Activated T-helper 1 cell treated with anti-CD3 and anti-CD28 coated beads, Interleukin-12 subunit alpha, Interleukin-12 subunit beta, Interleukin-2, Interleukin-4 antibody, amounts not matched to agents 30 ng/mL and 10 ng/mL and 1 ng/mL, durations not matched to agents 14 hours and 24 hours and 36 hours (primary cell): ENCODE measurements around the gene SRRM3. TPM values are rescaled to one million over a fixed set of nuclear protein-coding genes. Genes with fewer than 3 reads are reported as not detected.
"Not testable (repeated sequence)": the region's sequence is repeated elsewhere in the genome, so short reads cannot be mapped to it uniquely, and the experiment has no call there.

ENCODE experiments used
- DNase-seq: peaks from one replicate; pipeline ENCODE4 v3.0.0; 2021; ENCODE audit warnings: low spot score
- H3K27ac Mint-ChIP-seq: one replicate; pipeline ENCODE4 v1.8.0; 2021; ENCODE audit warnings: mild to moderate bottlenecking, mixed read lengths
- H3K27me3 Mint-ChIP-seq: one replicate; pipeline ENCODE4 v1.8.0; 2022; ENCODE audit warnings: mild to moderate bottlenecking, moderate library complexity, mixed read lengths; ENCODE audit not compliant: insufficient read depth
- H3K36me3 Mint-ChIP-seq: one replicate; pipeline ENCODE4 v1.8.0; 2021; ENCODE audit warnings: low read depth, mixed read lengths
- H3K4me1 Mint-ChIP-seq: one replicate; pipeline ENCODE4 v1.8.0; 2021; ENCODE audit warnings: low read depth, mixed read lengths
- H3K4me3 Mint-ChIP-seq: one replicate; pipeline ENCODE4 v1.8.0; 2021; ENCODE audit warnings: mild to moderate bottlenecking, moderate library complexity, mixed read lengths
- H3K9me3 Mint-ChIP-seq: one replicate; pipeline ENCODE4 v1.8.0; 2021; ENCODE audit warnings: mixed read lengths
- intact Hi-C: fragments of 100-400 bp; cut with micrococcal nuclease; formaldehyde crosslinking; loops from one replicate; pipeline ENCODE4 v1.15.1; 2024
- total RNA-seq: library from RNA; stranded (reverse); gene quantifications from 2 replicates; pipeline ENCODE4 v1.2.3, GENCODE V29; 2022

SRRM3 gene
- total RNA-seq, 1 donor from 2014 or later, result not detected

DNA sequence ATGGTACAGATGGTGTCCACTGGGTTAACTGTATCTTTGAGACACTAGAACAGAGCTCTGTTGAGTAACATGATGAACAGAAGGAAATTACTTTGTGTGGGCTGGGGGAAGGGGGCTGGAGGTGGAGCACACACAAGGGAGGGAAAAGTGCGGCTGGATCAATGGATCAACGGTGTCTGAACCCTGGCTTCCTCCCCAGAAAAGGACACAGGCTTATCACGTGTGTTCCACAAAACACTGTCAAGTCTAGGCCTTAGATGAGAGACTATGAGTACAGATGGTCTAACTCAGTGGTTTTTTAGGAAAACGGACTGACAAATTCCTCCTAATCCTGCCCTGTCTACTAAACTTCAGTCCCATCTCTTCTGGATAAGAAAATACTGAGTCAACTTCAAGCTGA, 128.6 kb downstream of the SRRM3 start:
- DNase-seq, result no peak
- H3K27me3 Mint-ChIP-seq, result no peaks in the 10 kb centered on the region
- intact Hi-C loops, result no loop called here
- H3K36me3 Mint-ChIP-seq, result peaks cover 34% of the 10 kb centered on the region
- H3K9me3 Mint-ChIP-seq, result no peaks in the 10 kb centered on the region
- H3K4me3 Mint-ChIP-seq, result no peak overlapping the region
- peaks cover 42% of the 10 kb centered on the region for H3K4me1 Mint-ChIP-seq
- H3K27ac Mint-ChIP-seq, result no peak overlapping the region

DNA sequence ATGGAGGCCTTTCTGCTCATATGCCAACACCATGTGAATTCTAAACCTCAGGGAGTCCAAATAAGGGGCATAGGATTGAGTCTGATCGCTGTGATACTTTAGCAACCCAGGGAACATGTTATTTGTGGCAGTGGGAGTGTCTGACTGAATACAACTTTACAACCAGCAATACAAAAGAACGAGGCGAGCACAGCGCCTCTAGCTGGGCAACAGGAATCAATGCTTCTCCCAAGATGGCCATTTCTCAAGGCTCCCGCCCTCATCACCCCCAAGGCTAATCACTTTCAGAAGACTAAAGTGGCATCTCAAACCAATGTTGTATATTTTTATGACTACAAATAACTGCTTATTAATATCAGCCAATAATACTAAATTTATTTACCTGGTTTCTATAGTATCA, 129.0 kb downstream of the SRRM3 start:
- peaks cover 34% of the 10 kb centered on the region for H3K36me3 Mint-ChIP-seq
- intact Hi-C loops, result no loop called here
- no peak overlapping the region for H3K4me3 Mint-ChIP-seq
- H3K9me3 Mint-ChIP-seq, result no peaks in the 10 kb centered on the region
- H3K27me3 Mint-ChIP-seq, result no peaks in the 10 kb centered on the region
- no peak for DNase-seq
- peaks cover 42% of the 10 kb centered on the region for H3K4me1 Mint-ChIP-seq
- H3K27ac Mint-ChIP-seq, result no peak overlapping the region

DNA sequence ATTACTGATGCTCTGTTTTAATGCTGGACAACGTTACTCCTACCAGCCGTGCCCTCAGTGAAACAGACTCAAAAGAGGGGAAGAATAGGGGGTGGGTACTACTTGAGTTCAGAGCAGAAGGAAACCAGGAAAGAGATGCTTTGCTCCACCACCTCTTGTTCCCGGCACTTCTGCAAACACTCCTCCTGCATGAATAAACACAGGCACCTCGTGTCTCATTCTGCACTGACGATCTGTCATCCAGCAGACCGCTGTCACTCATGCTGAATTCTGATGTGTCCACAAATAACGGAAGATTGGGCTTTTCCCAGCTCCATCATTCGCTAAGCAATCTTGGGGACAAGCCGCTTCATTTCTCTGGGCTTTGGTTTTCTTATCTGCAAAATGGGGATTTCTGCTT, 130.4 kb downstream of the SRRM3 start:
- peaks cover 39% of the 10 kb centered on the region for H3K4me1 Mint-ChIP-seq
- H3K27ac Mint-ChIP-seq, result no peak overlapping the region
- H3K36me3 Mint-ChIP-seq, result peaks cover 27% of the 10 kb centered on the region
- no peaks in the 10 kb centered on the region for H3K9me3 Mint-ChIP-seq
- H3K4me3 Mint-ChIP-seq, result no peak overlapping the region
- intact Hi-C loops, result no loop called here
- no peaks in the 10 kb centered on the region for H3K27me3 Mint-ChIP-seq
- no peak for DNase-seq

DNA sequence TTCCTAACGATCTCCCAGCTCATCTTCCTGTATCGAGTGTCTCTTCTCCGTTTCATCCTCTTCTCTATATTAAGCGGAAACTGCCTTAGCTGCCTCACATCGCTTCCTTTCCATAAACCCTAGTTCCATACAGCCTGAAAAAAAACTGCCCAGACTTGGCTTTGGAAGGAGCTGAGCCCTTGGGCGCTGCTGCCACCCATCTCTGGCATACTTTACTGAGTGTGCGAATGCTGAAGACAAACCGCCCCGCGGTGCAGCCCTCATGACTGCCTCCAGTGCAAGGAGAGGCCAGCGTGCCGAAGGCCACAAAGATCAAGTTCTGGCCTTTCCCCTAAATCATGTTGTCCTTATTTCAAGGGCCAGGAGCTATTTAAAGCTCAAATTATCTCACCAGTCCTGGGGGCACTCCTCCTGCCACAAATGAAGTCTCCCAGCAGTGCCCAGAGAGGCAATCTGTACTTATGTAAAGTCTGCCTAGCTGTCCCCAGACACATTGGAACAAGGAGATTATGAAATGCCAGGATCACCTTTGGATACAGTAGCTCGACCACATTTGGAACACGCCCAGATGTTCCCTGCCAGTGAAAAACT, 131.9 kb downstream of the SRRM3 start:
- intact Hi-C loops, result no loop called here
- H3K9me3 Mint-ChIP-seq, result no peaks in the 10 kb centered on the region
- peaks cover 36% of the 10 kb centered on the region for H3K4me1 Mint-ChIP-seq
- DNase-seq, result no peak
- H3K27me3 Mint-ChIP-seq, result no peaks in the 10 kb centered on the region
- no peak overlapping the region for H3K4me3 Mint-ChIP-seq
- peak overlapping the region; percentile 2 for H3K27ac Mint-ChIP-seq
- H3K36me3 Mint-ChIP-seq, result peaks cover 27% of the 10 kb centered on the region

DNA sequence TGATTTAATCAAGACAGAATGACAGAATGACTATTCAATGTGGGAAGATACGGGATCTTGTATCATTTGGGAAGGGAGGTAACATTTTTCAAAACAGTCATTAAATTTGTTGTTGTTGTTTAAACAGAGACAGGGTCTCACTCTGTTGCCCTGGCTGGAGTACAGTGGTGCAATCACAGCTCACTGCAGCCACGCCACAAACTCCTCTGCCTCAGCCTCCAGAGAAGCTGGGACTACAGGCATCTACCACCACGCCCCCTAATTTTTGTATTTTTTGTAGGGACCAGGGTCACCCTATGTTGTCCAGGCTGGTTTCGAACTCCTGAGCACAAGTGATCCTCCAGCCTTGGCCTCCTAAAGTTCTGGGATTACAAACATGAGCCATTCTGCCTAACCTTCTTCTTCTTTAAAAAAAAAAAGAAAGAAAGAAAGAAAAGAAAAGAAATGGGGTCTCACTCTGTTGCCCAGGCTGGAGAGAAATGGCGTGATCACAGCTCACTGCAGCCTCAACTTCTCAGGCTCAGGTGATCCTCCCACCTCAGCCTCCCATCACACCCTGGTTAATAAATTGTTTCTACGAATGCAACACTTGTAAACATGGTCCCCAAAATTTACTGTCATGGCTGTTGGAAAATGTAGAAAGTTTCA, 132.7 kb downstream of the SRRM3 start:
- Mint-ChIP-seq H3K4me1 (peaks cover 34% of the 10 kb centered on the region), H3K4me3 (no peak overlapping the region), H3K36me3 (peaks cover 21% of the 10 kb centered on the region), H3K9me3 (no peaks in the 10 kb centered on the region), H3K27ac (no peak overlapping the region), H3K27me3 (no peaks in the 10 kb centered on the region)
- intact Hi-C loops, result no loop called here
- no peak for DNase-seq

DNA sequence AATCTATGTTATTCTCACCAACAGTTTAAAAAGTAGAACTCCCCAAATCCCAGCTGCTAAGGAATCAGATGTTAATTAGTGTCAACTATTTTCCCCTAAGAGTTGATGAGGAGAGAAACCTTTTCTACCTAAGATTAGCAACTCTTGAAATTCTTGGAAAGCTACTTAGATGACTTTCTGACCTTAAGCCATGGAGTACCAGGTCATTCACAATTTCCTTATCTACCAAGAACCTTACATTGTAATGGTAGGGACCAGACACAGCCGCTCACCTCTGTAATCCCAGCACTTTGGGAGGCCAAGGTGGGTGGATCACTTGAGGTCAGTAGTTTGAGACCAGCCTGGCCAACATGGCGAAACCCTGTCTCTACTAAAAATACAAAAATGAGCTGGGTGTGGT, 133.7 kb downstream of the SRRM3 start:
- H3K36me3 Mint-ChIP-seq, result peaks cover 21% of the 10 kb centered on the region
- H3K27ac Mint-ChIP-seq, intact Hi-C loops, H3K9me3 Mint-ChIP-seq, H3K4me3 Mint-ChIP-seq, DNase-seq, H3K27me3 Mint-ChIP-seq: not testable (repeated sequence)
- peaks cover 32% of the 10 kb centered on the region for H3K4me1 Mint-ChIP-seq

DNA sequence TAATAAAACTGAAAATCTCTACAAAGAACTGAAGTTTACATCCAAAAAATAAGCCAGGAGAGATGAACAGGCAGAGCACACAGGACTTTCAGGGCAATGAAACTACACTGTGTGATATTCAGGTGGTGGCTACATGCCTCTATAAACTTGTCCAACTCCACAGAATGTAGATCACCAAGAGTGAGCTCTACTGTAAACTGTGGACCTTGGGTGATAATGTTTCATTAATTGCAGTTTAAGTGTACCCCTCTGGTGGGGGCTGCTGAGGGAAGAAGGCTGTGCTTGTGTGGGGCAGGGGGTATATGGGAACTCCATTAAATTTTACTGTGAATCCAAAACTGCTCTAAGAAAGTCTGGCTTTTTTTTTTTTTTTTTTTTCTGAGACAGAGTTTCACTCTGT, 134.4 kb downstream of the SRRM3 start:
- peaks cover 36% of the 10 kb centered on the region for H3K4me1 Mint-ChIP-seq
- H3K9me3 Mint-ChIP-seq, result no peaks in the 10 kb centered on the region
- intact Hi-C loops, result no loop called here
- DNase-seq, result no peak
- H3K4me3 Mint-ChIP-seq, result no peak overlapping the region
- peaks cover 24% of the 10 kb centered on the region for H3K36me3 Mint-ChIP-seq
- H3K27me3 Mint-ChIP-seq, result no peaks in the 10 kb centered on the region
- no peak overlapping the region for H3K27ac Mint-ChIP-seq

Other genes with a start within 250 kb of the SRRM3 start
- 44.3 and 49.9 TPM in 2 replicates for gene TMEM120A, start 207.3 kb upstream of the SRRM3 start, total RNA-seq
- gene STYXL1, start 153.9 kb upstream of the SRRM3 start, total RNA-seq, result 35.3 and 38.7 TPM in 2 replicates
- gene MDH2, start 153.8 kb upstream of the SRRM3 start, total RNA-seq, result 249 and 292 TPM in 2 replicates
- 78.4 and 87.2 TPM in 2 replicates for gene HSPB1, start 100.8 kb downstream of the SRRM3 start, total RNA-seq
- 165 and 167 TPM in 2 replicates for gene YWHAG, start 157.1 kb downstream of the SRRM3 start, total RNA-seq
- 0.64 and 0.73 TPM in 2 replicates for gene SSC4D, start 207.8 kb downstream of the SRRM3 start, total RNA-seq
- 4.0 and 4.2 TPM in 2 replicates for gene ZP3, start 223.1 kb downstream of the SRRM3 start, total RNA-seq